ENCODE measurements around the gene GDPGP1.
"Not testable (repeated sequence)": the region's sequence is repeated elsewhere in the genome, so short reads cannot be mapped to it uniquely, and the experiment has no call there.

The GDPGP1 gene

GRCh38 chr15:90264671-90265070 lies 30.7 kb downstream of the GDPGP1 start:
- ATAC-seq: peak; percentile 19 to 21

GRCh38 chr15:90265271-90266060 lies 31.5 kb downstream of the GDPGP1 start, which contains the start of gene NGRN:
Gene NGRN (plus strand): TSS chr15:90265672. CDS start chr15:90265713, 41 bp downstream.
- ATAC-seq: peak; percentile 93

GRCh38 chr15:90266061-90266431 lies 32.0 kb downstream of the GDPGP1 start:
- ATAC-seq: peak; percentile 9 to 13

- ATAC-seq: no peak
Observed at GRCh38 chr15:90266485-90266884, 32.5 kb downstream of the GDPGP1 start.

GRCh38 chr15:90268415-90268814 lies 34.4 kb downstream of the GDPGP1 start:
- ATAC-seq: no peak

- ATAC-seq: no peak
Observed at GRCh38 chr15:90270502-90271150, 36.6 kb downstream of the GDPGP1 start.

- no peak for ATAC-seq
Observed at GRCh38 chr15:90271459-90272166, 37.6 kb downstream of the GDPGP1 start.

GRCh38 chr15:90278467-90278866 lies 44.5 kb downstream of the GDPGP1 start:
- ATAC-seq: not testable (repeated sequence)

GRCh38 chr15:90280743-90281142 lies 46.7 kb downstream of the GDPGP1 start:
- not testable (repeated sequence) for ATAC-seq

GRCh38 chr15:90281637-90282036 lies 47.6 kb downstream of the GDPGP1 start:
- not testable (repeated sequence) for ATAC-seq

GRCh38 chr15:90286678-90287077 lies 52.7 kb downstream of the GDPGP1 start:
- peak; percentile 56 to 62 for ATAC-seq

GRCh38 chr15:90287101-90287500 lies 53.1 kb downstream of the GDPGP1 start:
- ATAC-seq: no peak

GRCh38 chr15:90287946-90288345 lies 53.9 kb downstream of the GDPGP1 start:
- ATAC-seq: no peak

GRCh38 chr15:90291679-90292356 lies 57.8 kb downstream of the GDPGP1 start:
- ATAC-seq: no peak

- peak in 1 of 2 donors; percentile 45 for ATAC-seq
Observed at GRCh38 chr15:90293040-90293810, 59.2 kb downstream of the GDPGP1 start.

GRCh38 chr15:90294159-90294558 lies 60.1 kb downstream of the GDPGP1 start:
- ATAC-seq: no peak

GRCh38 chr15:90294601-90295269 lies 60.7 kb downstream of the GDPGP1 start:
- ATAC-seq: no peak

GRCh38 chr15:90295270-90295648 lies 61.2 kb downstream of the GDPGP1 start:
- no peak for ATAC-seq

Data from activated CD4-positive, CD25-positive, alpha-beta regulatory T cell treated with anti-CD3 and anti-CD28 coated beads, Interleukin-2, amount 50 U/mL, for 24 hours (primary cell).